ENCODE data around the gene SCN3B. TPM values are rescaled to one million over a fixed set of nuclear protein-coding genes. Genes with fewer than 3 reads are reported as not detected.

Gene SCN3B
- total and polyA plus RNA-seq, 9 of the 15 experiments (the other 6 are each of a cell fraction or from before 2014, with no cell fraction given), result 0.01 to 0.15 (median 0.04) TPM; not detected in 6

DNA sequence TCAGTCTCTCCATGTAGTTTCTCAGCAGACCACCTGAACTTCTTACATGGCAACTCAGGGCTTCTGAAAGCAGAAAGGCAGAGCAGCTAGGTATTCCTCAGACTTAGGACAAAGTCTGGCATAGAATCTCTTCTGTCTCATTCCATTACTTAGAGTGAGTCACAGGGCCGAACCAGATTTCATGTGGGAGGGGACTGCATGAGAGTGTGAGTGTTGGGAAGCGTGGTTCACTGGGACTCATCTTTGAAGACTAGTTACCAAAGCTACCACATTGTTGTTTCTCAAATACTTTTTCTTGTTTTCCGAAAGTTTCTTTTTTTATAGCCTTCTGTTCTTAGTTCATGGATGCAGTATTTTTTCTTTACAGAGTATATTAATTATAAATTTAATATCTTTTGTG, 36.1 kb upstream of the SCN3B start:
- CTCF ChIA-PET (ENCODE audit: low intra/inter-chr PET ratio), result no interaction called here
- DNase-seq (ENCODE audit: extremely low read depth in 1 of 4, low spot score in 3 of 4), result no peak
- peaks cover 0 to 4% of the 10 kb centered on the region in 2 experiments; a peak in 1 of 5 replicates for H3K27me3 ChIP-seq (ENCODE audit: control insufficient read depth in 2 of 2, insufficient read depth in 2 of 2, low read length in 2 of 2)
- no peaks in the 10 kb centered on the region for H4K20me1 ChIP-seq (replicated peaks; ENCODE audit: control insufficient read depth, insufficient read depth, low read length)
- no peak for ATAC-seq
- H3K9ac ChIP-seq (ENCODE audit: insufficient read depth in 1 of 2, low read depth in 2 of 2, low read length in 2 of 2), result no peak overlapping the region
- H3K9me1 ChIP-seq (ENCODE audit: control insufficient read depth, insufficient read depth, low read length), result no peaks in the 10 kb centered on the region
- WGBS (ENCODE audit: insufficient coverage, low coverage, missing lambda C conversion rate), result 0% methylated on average over 3 of the region's 3 CpGs
- no peak for TF ChIP-seq ZNF282 (CRISPR knock-in tag; IDR thresholded peaks at IDR 0.05)
- H3K36me3 ChIP-seq (ENCODE audit: control insufficient read depth, insufficient read depth, low read length), result no peaks in the 10 kb centered on the region
- H3K9me3 ChIP-seq (replicated peaks; ENCODE audit: control insufficient read depth, insufficient read depth, low read depth, low read length), result no peaks in the 10 kb centered on the region
- H3K27ac ChIP-seq (ENCODE audit: extremely low read depth, low read depth, low read length), result no peak overlapping the region
- H2AFZ ChIP-seq (ENCODE audit: low read depth, low read length), result no peak overlapping the region
- no peak for FAIRE-seq
- H3K79me2 ChIP-seq (ENCODE audit: control insufficient read depth, insufficient read depth, low read length), result no peaks in the 10 kb centered on the region
- no peaks in the 10 kb centered on the region for H3K4me1 ChIP-seq (replicated peaks in 1 of 2; ENCODE audit: control insufficient read depth in 2 of 2, insufficient read depth in 2 of 2, low read length in 2 of 2)
- in situ Hi-C loops (cut with MboI) (no loop called here), intact Hi-C loops (cut with micrococcal nuclease) (no loop called here)
- no peak overlapping the region for H3K4me2 ChIP-seq (ENCODE audit: insufficient read depth, low read length)
- POLR2A ChIA-PET, result no interaction called here
- no peak overlapping the region for H3K4me3 ChIP-seq
- BruUV-seq (replicated peaks), result no TSS peak

DNA sequence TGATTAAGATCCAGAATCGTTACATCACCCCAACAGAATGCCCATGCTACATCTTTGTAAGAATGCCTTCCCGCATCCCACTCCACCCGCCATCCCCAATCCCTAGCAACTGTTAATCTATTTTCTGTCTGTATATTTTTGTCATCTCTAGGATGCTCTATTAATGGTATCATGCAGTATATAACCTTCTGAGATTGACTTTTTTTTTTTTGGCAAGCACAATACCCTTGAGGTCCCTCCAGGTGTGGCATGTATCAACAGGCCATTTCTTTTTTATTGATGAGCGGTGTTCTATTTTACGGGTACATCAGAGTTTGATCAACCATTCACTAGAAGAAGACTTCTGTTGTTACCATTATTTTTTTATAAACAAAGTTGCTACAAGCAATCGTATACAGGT, 30.2 kb upstream of the SCN3B start:
- no peak overlapping the region for H3K4me2 ChIP-seq (ENCODE audit: insufficient read depth, low read length)
- 0% methylated on average over 6 of the region's 6 CpGs for WGBS (ENCODE audit: insufficient coverage, low coverage, missing lambda C conversion rate)
- no TSS peak for BruUV-seq (replicated peaks)
- ChIA-PET CTCF (ENCODE audit: low intra/inter-chr PET ratio) (no interaction called here), POLR2A (no interaction called here)
- H3K9me1 ChIP-seq (ENCODE audit: control insufficient read depth, insufficient read depth, low read length), result no peaks in the 10 kb centered on the region
- no peaks in the 10 kb centered on the region for H3K4me1 ChIP-seq (replicated peaks in 1 of 2; ENCODE audit: control insufficient read depth in 2 of 2, insufficient read depth in 2 of 2, low read length in 2 of 2)
- H3K9me3 ChIP-seq (replicated peaks; ENCODE audit: control insufficient read depth, insufficient read depth, low read depth, low read length), result no peaks in the 10 kb centered on the region
- no peak overlapping the region for H3K9ac ChIP-seq (ENCODE audit: insufficient read depth in 1 of 2, low read depth in 2 of 2, low read length in 2 of 2)
- H3K4me3 ChIP-seq, result no peak overlapping the region
- H4K20me1 ChIP-seq (replicated peaks; ENCODE audit: control insufficient read depth, insufficient read depth, low read length), result no peaks in the 10 kb centered on the region
- intact Hi-C loops (cut with micrococcal nuclease) (no loop called here), in situ Hi-C loops (cut with MboI) (no loop called here)
- H3K36me3 ChIP-seq (ENCODE audit: control insufficient read depth, insufficient read depth, low read length), result no peaks in the 10 kb centered on the region
- H3K27me3 ChIP-seq (ENCODE audit: control insufficient read depth in 2 of 2, insufficient read depth in 2 of 2, low read length in 2 of 2), result peaks cover 0 to 4% of the 10 kb centered on the region in 2 experiments; a peak in 2 of 5 replicates
- FAIRE-seq (no peak), ATAC-seq (no peak), DNase-seq (ENCODE audit: extremely low read depth in 1 of 4, low spot score in 3 of 4) (no peak)
- H2AFZ ChIP-seq (ENCODE audit: low read depth, low read length), result no peak overlapping the region
- H3K79me2 ChIP-seq (ENCODE audit: control insufficient read depth, insufficient read depth, low read length), result no peaks in the 10 kb centered on the region
- H3K27ac ChIP-seq (ENCODE audit: extremely low read depth, low read depth, low read length), result no peak overlapping the region
- TF ChIP-seq NFIC (IDR thresholded peaks at IDR 0.05) (no peak), POLR2AphosphoS5 (IDR thresholded peaks at IDR 0.05; ENCODE audit: control insufficient read depth, insufficient read depth, low read depth, low read length) (no peak), MIER1 (IDR thresholded peaks at IDR 0.05; ENCODE audit: low read depth) (no peak), KAT7 (CRISPR knock-in tag; IDR thresholded peaks at IDR 0.05; ENCODE audit: borderline replicate concordance) (no peak), ZBED1 (IDR thresholded peaks at IDR 0.05) (no peak), EGR1 (conservative IDR thresholded peaks at IDR 0.05) (no peak), C11orf30 (IDR thresholded peaks at IDR 0.05; ENCODE audit: low read depth) (no peak), HDAC2 (IDR thresholded peaks at IDR 0.05) (no peak)
- TF ChIP-seq, protein P1, sequence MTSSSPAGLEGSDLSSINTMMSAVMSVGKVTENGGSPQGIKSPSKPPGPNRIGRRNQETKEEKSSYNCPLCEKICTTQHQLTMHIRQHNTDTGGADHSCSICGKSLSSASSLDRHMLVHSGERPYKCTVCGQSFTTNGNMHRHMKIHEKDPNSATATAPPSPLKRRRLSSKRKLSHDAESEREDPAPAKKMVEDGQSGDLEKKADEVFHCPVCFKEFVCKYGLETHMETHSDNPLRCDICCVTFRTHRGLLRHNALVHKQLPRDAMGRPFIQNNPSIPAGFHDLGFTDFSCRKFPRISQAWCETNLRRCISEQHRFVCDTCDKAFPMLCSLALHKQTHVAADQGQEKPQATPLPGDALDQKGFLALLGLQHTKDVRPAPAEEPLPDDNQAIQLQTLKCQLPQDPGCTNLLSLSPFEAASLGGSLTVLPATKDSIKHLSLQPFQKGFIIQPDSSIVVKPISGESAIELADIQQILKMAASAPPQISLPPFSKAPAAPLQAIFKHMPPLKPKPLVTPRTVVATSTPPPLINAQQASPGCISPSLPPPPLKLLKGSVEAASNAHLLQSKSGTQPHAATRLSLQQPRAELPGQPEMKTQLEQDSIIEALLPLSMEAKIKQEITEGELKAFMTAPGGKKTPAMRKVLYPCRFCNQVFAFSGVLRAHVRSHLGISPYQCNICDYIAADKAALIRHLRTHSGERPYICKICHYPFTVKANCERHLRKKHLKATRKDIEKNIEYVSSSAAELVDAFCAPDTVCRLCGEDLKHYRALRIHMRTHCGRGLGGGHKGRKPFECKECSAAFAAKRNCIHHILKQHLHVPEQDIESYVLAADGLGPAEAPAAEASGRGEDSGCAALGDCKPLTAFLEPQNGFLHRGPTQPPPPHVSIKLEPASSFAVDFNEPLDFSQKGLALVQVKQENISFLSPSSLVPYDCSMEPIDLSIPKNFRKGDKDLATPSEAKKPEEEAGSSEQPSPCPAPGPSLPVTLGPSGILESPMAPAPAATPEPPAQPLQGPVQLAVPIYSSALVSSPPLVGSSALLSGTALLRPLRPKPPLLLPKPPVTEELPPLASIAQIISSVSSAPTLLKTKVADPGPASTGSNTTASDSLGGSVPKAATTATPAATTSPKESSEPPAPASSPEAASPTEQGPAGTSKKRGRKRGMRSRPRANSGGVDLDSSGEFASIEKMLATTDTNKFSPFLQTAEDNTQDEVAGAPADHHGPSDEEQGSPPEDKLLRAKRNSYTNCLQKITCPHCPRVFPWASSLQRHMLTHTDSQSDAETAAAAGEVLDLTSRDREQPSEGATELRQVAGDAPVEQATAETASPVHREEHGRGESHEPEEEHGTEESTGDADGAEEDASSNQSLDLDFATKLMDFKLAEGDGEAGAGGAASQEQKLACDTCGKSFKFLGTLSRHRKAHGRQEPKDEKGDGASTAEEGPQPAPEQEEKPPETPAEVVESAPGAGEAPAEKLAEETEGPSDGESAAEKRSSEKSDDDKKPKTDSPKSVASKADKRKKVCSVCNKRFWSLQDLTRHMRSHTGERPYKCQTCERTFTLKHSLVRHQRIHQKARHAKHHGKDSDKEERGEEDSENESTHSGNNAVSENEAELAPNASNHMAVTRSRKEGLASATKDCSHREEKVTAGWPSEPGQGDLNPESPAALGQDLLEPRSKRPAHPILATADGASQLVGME (CRISPR knock-in tag; IDR thresholded peaks at IDR 0.05), result no peak
